ENCODE measurements around the gene HSD17B1.

Gene HSD17B1

GRCh38 chr17:42526031-42526444, 26.7 kb upstream of the HSD17B1 start:
- H3K9ac ChIP-seq (ENCODE audit: low read depth, low read length) = no peak overlapping the region
- peaks cover 5% of the 10 kb centered on the region for H3K4me1 ChIP-seq (ENCODE audit: control insufficient read depth, insufficient read depth, low read length)
- no peak overlapping the region for H3K27ac ChIP-seq (ENCODE audit: low read depth, low read length)
- H3K4me3 ChIP-seq (ENCODE audit: low read depth, low read length) = no peak overlapping the region
- H3K36me3 ChIP-seq (ENCODE audit: control insufficient read depth, insufficient read depth, low read length) = peaks cover 7% of the 10 kb centered on the region
- peaks cover 3% of the 10 kb centered on the region; the same call in 1 of the 2 replicates for H3K27me3 ChIP-seq (ENCODE audit: control insufficient read depth, insufficient read depth, low read length)
- no peaks in the 10 kb centered on the region for H3K9me3 ChIP-seq (ENCODE audit: control insufficient read depth, insufficient read depth, low read length)

GRCh38 chr17:42527932-42528331, 24.8 kb upstream of the HSD17B1 start:
- Histone ChIP-seq H3K27ac (ENCODE audit: low read depth, low read length) (no peak overlapping the region), H3K4me1 (ENCODE audit: control insufficient read depth, insufficient read depth, low read length) (0 out of 2 replicates have a peak, but pooled peaks cover 3% of the 10 kb centered on the region), H3K27me3 (ENCODE audit: control insufficient read depth, insufficient read depth, low read length) (peaks cover 11% of the 10 kb centered on the region), H3K9ac (ENCODE audit: low read depth, low read length) (no peak overlapping the region), H3K4me3 (ENCODE audit: low read depth, low read length) (no peak overlapping the region), H3K9me3 (ENCODE audit: control insufficient read depth, insufficient read depth, low read length) (no peaks in the 10 kb centered on the region), H3K36me3 (ENCODE audit: control insufficient read depth, insufficient read depth, low read length) (no peaks in the 10 kb centered on the region)

- Histone ChIP-seq H3K9ac (ENCODE audit: low read depth, low read length) (no peak overlapping the region), H3K4me3 (ENCODE audit: low read depth, low read length) (no peak overlapping the region), H3K4me1 (ENCODE audit: control insufficient read depth, insufficient read depth, low read length) (0 out of 2 replicates have a peak, but pooled peaks cover 3% of the 10 kb centered on the region), H3K36me3 (ENCODE audit: control insufficient read depth, insufficient read depth, low read length) (no peaks in the 10 kb centered on the region), H3K9me3 (ENCODE audit: control insufficient read depth, insufficient read depth, low read length) (no peaks in the 10 kb centered on the region), H3K27ac (ENCODE audit: low read depth, low read length) (no peak overlapping the region), H3K27me3 (ENCODE audit: control insufficient read depth, insufficient read depth, low read length) (peaks cover 19% of the 10 kb centered on the region)
These were observed 23.7 kb upstream of the HSD17B1 start for GRCh38 chr17:42529061-42529460.

GRCh38 chr17:42530952-42531454, 21.7 kb upstream of the HSD17B1 start:
- H3K27me3 ChIP-seq (ENCODE audit: control insufficient read depth, insufficient read depth, low read length) = peaks cover 19% of the 10 kb centered on the region
- no peak overlapping the region for H3K4me3 ChIP-seq (ENCODE audit: low read depth, low read length)
- H3K9me3 ChIP-seq (ENCODE audit: control insufficient read depth, insufficient read depth, low read length) = no peaks in the 10 kb centered on the region
- no peak overlapping the region for H3K27ac ChIP-seq (ENCODE audit: low read depth, low read length)
- H3K36me3 ChIP-seq (ENCODE audit: control insufficient read depth, insufficient read depth, low read length) = no peaks in the 10 kb centered on the region
- peaks cover 14% of the 10 kb centered on the region for H3K4me1 ChIP-seq (ENCODE audit: control insufficient read depth, insufficient read depth, low read length)
- H3K9ac ChIP-seq (ENCODE audit: low read depth, low read length) = no peak overlapping the region

GRCh38 chr17:42531455-42532354, 21.0 kb upstream of the HSD17B1 start:
- Histone ChIP-seq H3K4me1 (ENCODE audit: control insufficient read depth, insufficient read depth, low read length) (peaks cover 15% of the 10 kb centered on the region), H3K9me3 (ENCODE audit: control insufficient read depth, insufficient read depth, low read length) (no peaks in the 10 kb centered on the region), H3K27me3 (ENCODE audit: control insufficient read depth, insufficient read depth, low read length) (peaks cover 19% of the 10 kb centered on the region), H3K4me3 (ENCODE audit: low read depth, low read length) (peak overlapping the region; percentile 47; the same call in 1 of the 2 replicates), H3K36me3 (ENCODE audit: control insufficient read depth, insufficient read depth, low read length) (no peaks in the 10 kb centered on the region), H3K27ac (ENCODE audit: low read depth, low read length) (peak overlapping the region; percentile 20), H3K9ac (ENCODE audit: low read depth, low read length) (no peak overlapping the region)

GRCh38 chr17:42535155-42536047, 17.3 kb upstream of the HSD17B1 start:
- peak overlapping the region; percentile 65 for H3K4me3 ChIP-seq (ENCODE audit: low read depth, low read length)
- peaks cover 17% of the 10 kb centered on the region for H3K4me1 ChIP-seq (ENCODE audit: control insufficient read depth, insufficient read depth, low read length)
- H3K27ac ChIP-seq (ENCODE audit: low read depth, low read length) = no peak overlapping the region
- H3K9me3 ChIP-seq (ENCODE audit: control insufficient read depth, insufficient read depth, low read length) = no peaks in the 10 kb centered on the region
- H3K9ac ChIP-seq (ENCODE audit: low read depth, low read length) = no peak overlapping the region
- H3K36me3 ChIP-seq (ENCODE audit: control insufficient read depth, insufficient read depth, low read length) = peaks cover 6% of the 10 kb centered on the region; the same call in 1 of the 2 replicates
- peaks cover 19% of the 10 kb centered on the region for H3K27me3 ChIP-seq (ENCODE audit: control insufficient read depth, insufficient read depth, low read length)

GRCh38 chr17:42536048-42536371, 16.7 kb upstream of the HSD17B1 start, which contains the start of gene NAGLU:
NAGLU (plus strand) TSS chr17:42536241; CDS start chr17:42536273, 32 bp downstream.
- Histone ChIP-seq H3K9ac (ENCODE audit: low read depth, low read length) (peak within 1 kb of the TSS; percentile 81), H3K27ac (ENCODE audit: low read depth, low read length) (peak within 1 kb of the TSS; percentile 58), H3K9me3 (ENCODE audit: control insufficient read depth, insufficient read depth, low read length) (no peaks in the 10 kb centered on the region), H3K27me3 (ENCODE audit: control insufficient read depth, insufficient read depth, low read length) (peaks cover 16% of the 10 kb centered on the region), H3K4me1 (ENCODE audit: control insufficient read depth, insufficient read depth, low read length) (peaks cover 17% of the 10 kb centered on the region), H3K36me3 (ENCODE audit: control insufficient read depth, insufficient read depth, low read length) (peaks cover 11% of the 10 kb centered on the region; the same call in 1 of the 2 replicates), H3K4me3 (ENCODE audit: low read depth, low read length) (peak within 1 kb of the TSS; percentile 65)

GRCh38 chr17:42536372-42537155, 16.2 kb upstream of the HSD17B1 start:
- H3K27me3 ChIP-seq (ENCODE audit: control insufficient read depth, insufficient read depth, low read length) = peaks cover 10% of the 10 kb centered on the region
- H3K4me1 ChIP-seq (ENCODE audit: control insufficient read depth, insufficient read depth, low read length) = peaks cover 17% of the 10 kb centered on the region
- H3K4me3 ChIP-seq (ENCODE audit: low read depth, low read length) = peak overlapping the region; percentile 65
- H3K36me3 ChIP-seq (ENCODE audit: control insufficient read depth, insufficient read depth, low read length) = peaks cover 17% of the 10 kb centered on the region
- peak overlapping the region; percentile 81 for H3K9ac ChIP-seq (ENCODE audit: low read depth, low read length)
- peak overlapping the region; percentile 58 for H3K27ac ChIP-seq (ENCODE audit: low read depth, low read length)
- H3K9me3 ChIP-seq (ENCODE audit: control insufficient read depth, insufficient read depth, low read length) = no peaks in the 10 kb centered on the region

- H3K27ac ChIP-seq (ENCODE audit: low read depth, low read length) = peak overlapping the region; percentile 58
- no peak overlapping the region; the same call in 1 of the 2 replicates for H3K9ac ChIP-seq (ENCODE audit: low read depth, low read length)
- peaks cover 17% of the 10 kb centered on the region for H3K4me1 ChIP-seq (ENCODE audit: control insufficient read depth, insufficient read depth, low read length)
- peaks cover 19% of the 10 kb centered on the region for H3K36me3 ChIP-seq (ENCODE audit: control insufficient read depth, insufficient read depth, low read length)
- H3K27me3 ChIP-seq (ENCODE audit: control insufficient read depth, insufficient read depth, low read length) = peaks cover 7% of the 10 kb centered on the region; the same call in 1 of the 2 replicates
- H3K9me3 ChIP-seq (ENCODE audit: control insufficient read depth, insufficient read depth, low read length) = no peaks in the 10 kb centered on the region
- peak overlapping the region; percentile 65 for H3K4me3 ChIP-seq (ENCODE audit: low read depth, low read length)
These were observed 15.4 kb upstream of the HSD17B1 start for GRCh38 chr17:42537156-42537805.
